Measurements from ENCODE around the gene LRTM2.

Gene LRTM2

GRCh38 chr12:1844223-1844622 is 23.9 kb downstream of the LRTM2 start:
- DNase-seq, result no peak

GRCh38 chr12:1844661-1845409 is 24.5 kb downstream of the LRTM2 start:
- no peak for DNase-seq

GRCh38 chr12:1845427-1845826 is 25.1 kb downstream of the LRTM2 start:
- no peak for DNase-seq

- DNase-seq, result no peak
Observed at GRCh38 chr12:1845886-1846285, 25.5 kb downstream of the LRTM2 start.

- no peak for DNase-seq
Observed at GRCh38 chr12:1846421-1847405, 26.3 kb downstream of the LRTM2 start.

- DNase-seq, result no peak
Observed at GRCh38 chr12:1847411-1847810, 27.0 kb downstream of the LRTM2 start.

GRCh38 chr12:1848146-1848545 is 27.8 kb downstream of the LRTM2 start:
- no peak for DNase-seq

GRCh38 chr12:1848745-1849144 is 28.4 kb downstream of the LRTM2 start:
- no peak for DNase-seq

GRCh38 chr12:1851151-1851701 is 30.9 kb downstream of the LRTM2 start:
- DNase-seq, result no peak

GRCh38 chr12:1852076-1852475 is 31.7 kb downstream of the LRTM2 start:
- DNase-seq, result no peak

- DNase-seq, result no peak
Observed at GRCh38 chr12:1853716-1854115, 33.4 kb downstream of the LRTM2 start.

- DNase-seq, result no peak
Observed at GRCh38 chr12:1855241-1855640, 34.9 kb downstream of the LRTM2 start.

GRCh38 chr12:1857086-1857485 is 36.7 kb downstream of the LRTM2 start:
- no peak for DNase-seq

- DNase-seq, result no peak
Observed at GRCh38 chr12:1857821-1858220, 37.5 kb downstream of the LRTM2 start.

- no peak for DNase-seq
Observed at GRCh38 chr12:1858456-1858855, 38.1 kb downstream of the LRTM2 start.

- no peak for DNase-seq
Observed at GRCh38 chr12:1859643-1860042, 39.3 kb downstream of the LRTM2 start.

GRCh38 chr12:1862973-1863372 is 42.6 kb downstream of the LRTM2 start:
- DNase-seq, result no peak

GRCh38 chr12:1863823-1864222 is 43.5 kb downstream of the LRTM2 start:
- DNase-seq, result no peak

GRCh38 chr12:1864456-1864855 is 44.1 kb downstream of the LRTM2 start:
- no peak for DNase-seq

- DNase-seq, result no peak
Observed at GRCh38 chr12:1864867-1865266, 44.5 kb downstream of the LRTM2 start.

- no peak for DNase-seq
Observed at GRCh38 chr12:1865284-1865866, 45.0 kb downstream of the LRTM2 start.

- no peak for DNase-seq
Observed at GRCh38 chr12:1869145-1869544, 48.8 kb downstream of the LRTM2 start.

- no peak for DNase-seq
Observed at GRCh38 chr12:1870086-1870485, 49.7 kb downstream of the LRTM2 start.
